SK-N-SH treated with all-trans-retinoic acid at 6 μM for 48 hours (cell line): ENCODE results near the gene JMJD1C.
A peak's percentile ranks its signal among the peaks of the same experiment; 100 is the strongest.

Source experiments
- ATAC-seq: fragments of 200-7000 bp; cut with Tn5 transposase; 3 replicates; pipeline ENCODE4 v1.9.1; 2020; ENCODE audit warnings: mild to moderate bottlenecking, moderate library complexity
- ARNTL ChIP-seq: fragments of 450-650 bp; formaldehyde crosslinking; IDR thresholded peaks from 2 replicates; pipeline ENCODE4 v1.5.0; 2020; ENCODE audit warnings: low read depth, mild to moderate bottlenecking, moderate library complexity, borderline replicate concordance
- ESRRG ChIP-seq: fragments of 250-450 bp; sonication (Bioruptor Pico); IDR thresholded peaks from 2 replicates; pipeline ENCODE4 v1.6.1; 2021; ENCODE audit warnings: mild to moderate bottlenecking
- GLIS3 ChIP-seq: fragments of 250-450 bp; sonication (Bioruptor Pico); IDR thresholded peaks from 2 replicates; pipeline ENCODE4 v1.5.0; 2020; ENCODE audit warnings: mild to moderate bottlenecking, moderate library complexity
- ISL1 ChIP-seq: fragments of 250-450 bp; sonication (Bioruptor Pico); IDR thresholded peaks from 2 replicates; pipeline ENCODE4 v2.1.2; 2022; ENCODE audit warnings: mild to moderate bottlenecking, moderate library complexity
- OSR1 ChIP-seq: fragments of 250-450 bp; sonication (Bioruptor Pico); IDR thresholded peaks from 2 replicates; pipeline ENCODE4 v1.8.0; 2022; ENCODE audit warnings: moderate library complexity, mild to moderate bottlenecking, inconsistent platforms
- PPARA ChIP-seq: fragments of 250-450 bp; sonication (Bioruptor Pico); IDR thresholded peaks from 2 replicates; pipeline ENCODE4 v1.5.0; 2020; ENCODE audit warnings: mild to moderate bottlenecking, borderline replicate concordance
- RARB ChIP-seq: fragments of 250-450 bp; sonication (Bioruptor Pico); IDR thresholded peaks from 2 replicates; pipeline ENCODE4 v1.8.0; 2021; ENCODE audit warnings: mild to moderate bottlenecking, moderate library complexity
- SNAI2 ChIP-seq: fragments of 250-450 bp; sonication (Bioruptor Pico); IDR thresholded peaks from 2 replicates; pipeline ENCODE4 v1.5.0; 2020; ENCODE audit warnings: mild to moderate bottlenecking, moderate library complexity
- TCF4 ChIP-seq: fragments of 250-450 bp; sonication (Bioruptor Pico); IDR thresholded peaks from 2 replicates; pipeline ENCODE4 v1.8.0; 2021; ENCODE audit warnings: mild to moderate bottlenecking, moderate library complexity, borderline replicate concordance
- TOX ChIP-seq: fragments of 250-450 bp; sonication (Bioruptor Pico); IDR thresholded peaks from 2 replicates; pipeline ENCODE4 v1.8.0; 2021; ENCODE audit warnings: mild to moderate bottlenecking, moderate library complexity, borderline replicate concordance
- ZC3H10 ChIP-seq: fragments of 250-450 bp; sonication (Bioruptor Pico); IDR thresholded peaks from 2 replicates; pipeline ENCODE4 v1.5.1; 2021; ENCODE audit warnings: mild to moderate bottlenecking, moderate library complexity
- ZFP3 ChIP-seq: fragments of 250-450 bp; sonication (Bioruptor Pico); IDR thresholded peaks from 2 replicates; pipeline ENCODE4 v1.5.0; 2020; ENCODE audit warnings: mild to moderate bottlenecking, moderate library complexity
- ZFP30 ChIP-seq: fragments of 450-650 bp; formaldehyde crosslinking; IDR thresholded peaks from 2 replicates; pipeline ENCODE4 v1.5.0; 2022; ENCODE audit warnings: mild to moderate bottlenecking, moderate library complexity
- ZNF70 ChIP-seq: fragments of 450-650 bp; formaldehyde crosslinking; IDR thresholded peaks from 2 replicates; pipeline ENCODE4 v1.5.0; 2020; ENCODE audit warnings: mild to moderate bottlenecking, moderate library complexity
- ZNF8 ChIP-seq: fragments of 450-650 bp; formaldehyde crosslinking; IDR thresholded peaks from 2 replicates; pipeline ENCODE4 v1.5.0; 2020; ENCODE audit warnings: mild to moderate bottlenecking, moderate library complexity
- TF ChIP-seq, protein P1 (sequence below): fragments of 250-450 bp; sonication (Bioruptor Pico); IDR thresholded peaks from 2 replicates; pipeline ENCODE4 v1.5.1; 2020; ENCODE audit warnings: low read depth, mild to moderate bottlenecking, moderate library complexity
- TF ChIP-seq, protein P2 (sequence below): fragments of 250-450 bp; sonication (Bioruptor Pico); IDR thresholded peaks from 2 replicates; pipeline ENCODE4 v1.5.0; 2020; ENCODE audit warnings: mild to moderate bottlenecking, moderate library complexity
- TF ChIP-seq, protein P3 (sequence below): fragments of 250-450 bp; sonication (Bioruptor Pico); IDR thresholded peaks from 2 replicates; pipeline ENCODE4 v1.8.0; 2021; ENCODE audit warnings: low read depth, mild to moderate bottlenecking, moderate library complexity, borderline replicate concordance
- TF ChIP-seq, protein P4 (sequence below): fragments of 250-450 bp; sonication (Bioruptor Pico); IDR thresholded peaks from 2 replicates; pipeline ENCODE4 v1.8.0; 2020; ENCODE audit warnings: mild to moderate bottlenecking, moderate library complexity, borderline replicate concordance
- TF ChIP-seq, protein P5 (sequence below): fragments of 250-450 bp; sonication (Bioruptor Pico); IDR thresholded peaks from 2 replicates; pipeline ENCODE4 v1.5.1; 2021; ENCODE audit warnings: mild to moderate bottlenecking, moderate library complexity

The JMJD1C gene

DNA sequence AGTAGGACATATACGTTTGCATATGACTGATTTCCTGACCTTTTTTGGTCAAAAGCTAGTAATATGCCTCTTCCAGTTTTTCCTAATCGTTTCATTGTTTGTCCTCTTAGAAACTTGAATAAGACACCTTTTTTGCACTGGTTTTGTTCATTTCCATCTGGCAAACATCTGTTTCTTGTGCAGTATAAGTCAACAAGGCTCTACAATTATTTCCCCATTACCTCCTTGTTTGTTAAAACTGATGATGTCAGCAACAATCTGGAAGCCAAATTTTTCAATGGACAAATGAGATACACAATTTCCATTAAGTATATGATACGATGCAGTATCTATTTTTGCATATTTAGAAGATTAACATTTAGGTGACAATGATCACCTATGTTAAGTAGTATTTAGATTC, 183.8 kb downstream of the JMJD1C start:
- no peak for ATAC-seq
- TF ChIP-seq, protein P1, sequence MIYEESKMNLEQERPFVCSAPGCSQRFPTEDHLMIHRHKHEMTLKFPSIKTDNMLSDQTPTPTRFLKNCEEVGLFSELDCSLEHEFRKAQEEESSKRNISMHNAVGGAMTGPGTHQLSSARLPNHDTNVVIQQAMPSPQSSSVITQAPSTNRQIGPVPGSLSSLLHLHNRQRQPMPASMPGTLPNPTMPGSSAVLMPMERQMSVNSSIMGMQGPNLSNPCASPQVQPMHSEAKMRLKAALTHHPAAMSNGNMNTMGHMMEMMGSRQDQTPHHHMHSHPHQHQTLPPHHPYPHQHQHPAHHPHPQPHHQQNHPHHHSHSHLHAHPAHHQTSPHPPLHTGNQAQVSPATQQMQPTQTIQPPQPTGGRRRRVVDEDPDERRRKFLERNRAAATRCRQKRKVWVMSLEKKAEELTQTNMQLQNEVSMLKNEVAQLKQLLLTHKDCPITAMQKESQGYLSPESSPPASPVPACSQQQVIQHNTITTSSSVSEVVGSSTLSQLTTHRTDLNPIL (CRISPR knock-in tag): no peak
- no peak for TF ChIP-seq ZC3H10 (CRISPR knock-in tag)
- TF ChIP-seq TCF4 (CRISPR knock-in tag): peak; percentile 28; the same call in 1 of the 2 replicates

DNA sequence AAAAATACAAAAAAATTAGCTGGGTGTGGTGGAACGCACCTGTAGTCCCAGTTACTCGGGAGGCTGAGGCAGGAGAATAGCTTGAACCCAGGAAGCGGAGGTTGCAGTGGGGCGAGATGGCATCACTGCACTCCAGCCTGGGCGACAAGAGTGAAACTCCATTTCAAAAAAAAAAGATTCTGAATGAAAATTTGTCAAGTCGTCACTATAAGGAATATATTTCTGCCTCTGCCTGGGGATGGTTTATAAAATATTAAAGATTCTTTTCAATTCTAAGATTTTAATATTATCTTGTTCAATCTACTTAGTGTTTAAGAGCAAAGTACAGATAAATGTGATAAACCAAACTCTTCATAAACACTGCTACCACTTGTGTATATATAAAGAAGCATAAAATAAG, 185.4 kb downstream of the JMJD1C start:
- no peak for TF ChIP-seq ISL1 (CRISPR knock-in tag)
- TF ChIP-seq TOX (CRISPR knock-in tag): no peak
- TF ChIP-seq ESRRG (CRISPR knock-in tag): no peak
- no peak for TF ChIP-seq GLIS3 (CRISPR knock-in tag)
- TF ChIP-seq TCF4 (CRISPR knock-in tag): no peak
- TF ChIP-seq SNAI2 (CRISPR knock-in tag): no peak
- no peak for ATAC-seq

DNA sequence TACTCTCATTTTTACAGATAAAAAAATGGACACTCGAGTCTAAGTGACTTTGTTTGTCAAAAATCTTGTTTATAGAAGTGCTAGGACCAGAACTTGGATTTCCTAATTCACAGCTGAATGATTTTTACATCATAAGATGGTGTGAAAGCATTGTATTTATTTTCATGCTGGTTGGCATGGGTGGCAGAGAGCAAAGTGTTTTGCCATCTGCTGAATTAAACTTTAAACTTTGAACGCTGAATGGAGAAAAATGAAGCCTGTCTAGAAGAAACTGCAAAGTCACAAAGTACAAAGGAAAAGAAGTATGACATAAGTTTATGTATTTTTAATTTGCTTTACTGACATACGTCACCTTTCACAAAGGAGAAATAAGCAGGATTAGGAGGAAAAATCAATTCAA, 190.7 kb downstream of the JMJD1C start:
- no peak for ATAC-seq

More for the DNA sequence above, 190.7 kb downstream of the JMJD1C start:
- TF ChIP-seq ZC3H10 (CRISPR knock-in tag) (no peak), PPARA (CRISPR knock-in tag) (no peak), ZNF8 (CRISPR knock-in tag) (no peak), ZFP30 (CRISPR knock-in tag) (no peak), ZNF70 (CRISPR knock-in tag) (no peak), OSR1 (CRISPR knock-in tag) (no peak), RARB (CRISPR knock-in tag) (no peak), ZFP3 (CRISPR knock-in tag) (no peak), TCF4 (CRISPR knock-in tag) (no peak), ARNTL (CRISPR knock-in tag) (no peak), ISL1 (CRISPR knock-in tag) (no peak), TOX (CRISPR knock-in tag) (no peak), ESRRG (CRISPR knock-in tag) (no peak), GLIS3 (CRISPR knock-in tag) (no peak)
- TF ChIP-seq, protein P1 (CRISPR knock-in tag): no peak
- TF ChIP-seq, protein P2, sequence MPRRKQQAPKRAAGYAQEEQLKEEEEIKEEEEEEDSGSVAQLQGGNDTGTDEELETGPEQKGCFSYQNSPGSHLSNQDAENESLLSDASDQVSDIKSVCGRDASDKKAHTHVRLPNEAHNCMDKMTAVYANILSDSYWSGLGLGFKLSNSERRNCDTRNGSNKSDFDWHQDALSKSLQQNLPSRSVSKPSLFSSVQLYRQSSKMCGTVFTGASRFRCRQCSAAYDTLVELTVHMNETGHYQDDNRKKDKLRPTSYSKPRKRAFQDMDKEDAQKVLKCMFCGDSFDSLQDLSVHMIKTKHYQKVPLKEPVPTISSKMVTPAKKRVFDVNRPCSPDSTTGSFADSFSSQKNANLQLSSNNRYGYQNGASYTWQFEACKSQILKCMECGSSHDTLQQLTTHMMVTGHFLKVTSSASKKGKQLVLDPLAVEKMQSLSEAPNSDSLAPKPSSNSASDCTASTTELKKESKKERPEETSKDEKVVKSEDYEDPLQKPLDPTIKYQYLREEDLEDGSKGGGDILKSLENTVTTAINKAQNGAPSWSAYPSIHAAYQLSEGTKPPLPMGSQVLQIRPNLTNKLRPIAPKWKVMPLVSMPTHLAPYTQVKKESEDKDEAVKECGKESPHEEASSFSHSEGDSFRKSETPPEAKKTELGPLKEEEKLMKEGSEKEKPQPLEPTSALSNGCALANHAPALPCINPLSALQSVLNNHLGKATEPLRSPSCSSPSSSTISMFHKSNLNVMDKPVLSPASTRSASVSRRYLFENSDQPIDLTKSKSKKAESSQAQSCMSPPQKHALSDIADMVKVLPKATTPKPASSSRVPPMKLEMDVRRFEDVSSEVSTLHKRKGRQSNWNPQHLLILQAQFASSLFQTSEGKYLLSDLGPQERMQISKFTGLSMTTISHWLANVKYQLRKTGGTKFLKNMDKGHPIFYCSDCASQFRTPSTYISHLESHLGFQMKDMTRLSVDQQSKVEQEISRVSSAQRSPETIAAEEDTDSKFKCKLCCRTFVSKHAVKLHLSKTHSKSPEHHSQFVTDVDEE (CRISPR knock-in tag): no peak
- TF ChIP-seq, protein P3, sequence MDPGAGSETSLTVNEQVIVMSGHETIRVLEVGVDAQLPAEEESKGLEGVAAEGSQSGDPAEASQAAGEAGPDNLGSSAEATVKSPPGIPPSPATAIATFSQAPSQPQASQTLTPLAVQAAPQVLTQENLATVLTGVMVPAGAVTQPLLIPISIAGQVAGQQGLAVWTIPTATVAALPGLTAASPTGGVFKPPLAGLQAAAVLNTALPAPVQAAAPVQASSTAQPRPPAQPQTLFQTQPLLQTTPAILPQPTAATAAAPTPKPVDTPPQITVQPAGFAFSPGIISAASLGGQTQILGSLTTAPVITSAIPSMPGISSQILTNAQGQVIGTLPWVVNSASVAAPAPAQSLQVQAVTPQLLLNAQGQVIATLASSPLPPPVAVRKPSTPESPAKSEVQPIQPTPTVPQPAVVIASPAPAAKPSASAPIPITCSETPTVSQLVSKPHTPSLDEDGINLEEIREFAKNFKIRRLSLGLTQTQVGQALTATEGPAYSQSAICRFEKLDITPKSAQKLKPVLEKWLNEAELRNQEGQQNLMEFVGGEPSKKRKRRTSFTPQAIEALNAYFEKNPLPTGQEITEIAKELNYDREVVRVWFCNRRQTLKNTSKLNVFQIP: no peak
- TF ChIP-seq, protein P4, sequence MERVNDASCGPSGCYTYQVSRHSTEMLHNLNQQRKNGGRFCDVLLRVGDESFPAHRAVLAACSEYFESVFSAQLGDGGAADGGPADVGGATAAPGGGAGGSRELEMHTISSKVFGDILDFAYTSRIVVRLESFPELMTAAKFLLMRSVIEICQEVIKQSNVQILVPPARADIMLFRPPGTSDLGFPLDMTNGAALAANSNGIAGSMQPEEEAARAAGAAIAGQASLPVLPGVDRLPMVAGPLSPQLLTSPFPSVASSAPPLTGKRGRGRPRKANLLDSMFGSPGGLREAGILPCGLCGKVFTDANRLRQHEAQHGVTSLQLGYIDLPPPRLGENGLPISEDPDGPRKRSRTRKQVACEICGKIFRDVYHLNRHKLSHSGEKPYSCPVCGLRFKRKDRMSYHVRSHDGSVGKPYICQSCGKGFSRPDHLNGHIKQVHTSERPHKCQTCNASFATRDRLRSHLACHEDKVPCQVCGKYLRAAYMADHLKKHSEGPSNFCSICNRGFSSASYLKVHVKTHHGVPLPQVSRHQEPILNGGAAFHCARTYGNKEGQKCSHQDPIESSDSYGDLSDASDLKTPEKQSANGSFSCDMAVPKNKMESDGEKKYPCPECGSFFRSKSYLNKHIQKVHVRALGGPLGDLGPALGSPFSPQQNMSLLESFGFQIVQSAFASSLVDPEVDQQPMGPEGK (CRISPR knock-in tag): no peak
- TF ChIP-seq, protein P5, sequence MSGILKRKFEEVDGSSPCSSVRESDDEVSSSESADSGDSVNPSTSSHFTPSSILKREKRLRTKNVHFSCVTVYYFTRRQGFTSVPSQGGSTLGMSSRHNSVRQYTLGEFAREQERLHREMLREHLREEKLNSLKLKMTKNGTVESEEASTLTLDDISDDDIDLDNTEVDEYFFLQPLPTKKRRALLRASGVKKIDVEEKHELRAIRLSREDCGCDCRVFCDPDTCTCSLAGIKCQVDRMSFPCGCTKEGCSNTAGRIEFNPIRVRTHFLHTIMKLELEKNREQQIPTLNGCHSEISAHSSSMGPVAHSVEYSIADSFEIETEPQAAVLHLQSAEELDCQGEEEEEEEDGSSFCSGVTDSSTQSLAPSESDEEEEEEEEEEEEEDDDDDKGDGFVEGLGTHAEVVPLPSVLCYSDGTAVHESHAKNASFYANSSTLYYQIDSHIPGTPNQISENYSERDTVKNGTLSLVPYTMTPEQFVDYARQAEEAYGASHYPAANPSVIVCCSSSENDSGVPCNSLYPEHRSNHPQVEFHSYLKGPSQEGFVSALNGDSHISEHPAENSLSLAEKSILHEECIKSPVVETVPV (CRISPR knock-in tag): no peak
